Thoracic aorta (tissue), 2 donors: ENCODE data around the gene STXBP6. TPM values are rescaled to one million over a fixed set of nuclear protein-coding genes. Genes with fewer than 3 reads are reported as not detected.
"Not testable (repeated sequence)": the region's sequence is repeated elsewhere in the genome, so short reads cannot be mapped to it uniquely, and the experiment has no call there.

Source experiments
- ATAC-seq: fragments of 150-250 bp; one replicate; pipeline ENCODE4 v1.8.0; 2017; ENCODE audit warnings: low read depth; ENCODE audit not compliant: insufficient number of reproducible peaks, low FRiP score
- DNase-seq: peaks from one replicate; pipeline ENCODE4 v3.0.0-alpha.2; 2020; ENCODE audit warnings: low spot score
- H3K27ac ChIP-seq, 2 donors: fragments of 200-600 bp; sonication (generic); 1 replicate in 1 of 2; 2 replicates in 1 of 2; pipeline ENCODE4 v1.5.1; 2016; ENCODE audit warnings: mild to moderate bottlenecking in 2 of 2, moderate library complexity in 2 of 2
- H3K27me3 ChIP-seq: fragments of 200-600 bp; sonication (generic); replicated peaks from 2 replicates; pipeline ENCODE4 v1.6.0; 2016; ENCODE audit warnings: mild to moderate bottlenecking; ENCODE audit not compliant: insufficient read depth
- H3K36me3 ChIP-seq: fragments of 200-600 bp; sonication (generic); one replicate; pipeline ENCODE4 v1.5.1; 2016
- H3K4me1 ChIP-seq, 2 donors: fragments of 200-600 bp; sonication (generic); 1 replicate in 1 of 2; 2 replicates in 1 of 2; pipeline versions ENCODE4 v1.5.1 to v1.6.0; 2016; ENCODE audit warnings: low read depth in 2 of 2, mild to moderate bottlenecking in 1 of 2; ENCODE audit not compliant: control insufficient read depth in 1 of 2
- H3K4me3 ChIP-seq: fragments of 200-600 bp; sonication (generic); 2 replicates; pipeline ENCODE4 v1.5.1; 2016; ENCODE audit warnings: mild to moderate bottlenecking
- H3K9me3 ChIP-seq: fragments of 200-600 bp; sonication (generic); 2 replicates; pipeline ENCODE4 v1.5.1; 2016
- total RNA-seq, 2 donors: library from RNA; depleted of rRNA; stranded (reverse); fragments of >200 nt; gene quantifications; one replicate each; pipeline versions ENCODE4 v1.1.0 to v1.2.3, GENCODE V29; 2016
- TF ChIP-seq, protein P1 (sequence below): fragments of 200-600 bp; sonication (generic); IDR thresholded peaks from one replicate; pipeline ENCODE4 v1.5.1; 2019; ENCODE audit warnings: antibody characterized with exemption

Gene STXBP6
- total RNA-seq, 2 donors from 2014 or later: 3.1 to 4.4 TPM

- Histone ChIP-seq H3K27me3 (no peaks in the 10 kb centered on the region), H3K4me1 (no peaks in the 10 kb centered on the region), H3K36me3 (no peaks in the 10 kb centered on the region), H3K9me3 (no peaks in the 10 kb centered on the region), H3K27ac (no peak overlapping the region), H3K4me3 (no peak overlapping the region)
- no peak for DNase-seq
- TF ChIP-seq, protein P1, sequence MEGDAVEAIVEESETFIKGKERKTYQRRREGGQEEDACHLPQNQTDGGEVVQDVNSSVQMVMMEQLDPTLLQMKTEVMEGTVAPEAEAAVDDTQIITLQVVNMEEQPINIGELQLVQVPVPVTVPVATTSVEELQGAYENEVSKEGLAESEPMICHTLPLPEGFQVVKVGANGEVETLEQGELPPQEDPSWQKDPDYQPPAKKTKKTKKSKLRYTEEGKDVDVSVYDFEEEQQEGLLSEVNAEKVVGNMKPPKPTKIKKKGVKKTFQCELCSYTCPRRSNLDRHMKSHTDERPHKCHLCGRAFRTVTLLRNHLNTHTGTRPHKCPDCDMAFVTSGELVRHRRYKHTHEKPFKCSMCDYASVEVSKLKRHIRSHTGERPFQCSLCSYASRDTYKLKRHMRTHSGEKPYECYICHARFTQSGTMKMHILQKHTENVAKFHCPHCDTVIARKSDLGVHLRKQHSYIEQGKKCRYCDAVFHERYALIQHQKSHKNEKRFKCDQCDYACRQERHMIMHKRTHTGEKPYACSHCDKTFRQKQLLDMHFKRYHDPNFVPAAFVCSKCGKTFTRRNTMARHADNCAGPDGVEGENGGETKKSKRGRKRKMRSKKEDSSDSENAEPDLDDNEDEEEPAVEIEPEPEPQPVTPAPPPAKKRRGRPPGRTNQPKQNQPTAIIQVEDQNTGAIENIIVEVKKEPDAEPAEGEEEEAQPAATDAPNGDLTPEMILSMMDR: no peak
- no peak for ATAC-seq
Measured at GRCh38 chr14:24803933-24804494, 245.9 kb downstream of the STXBP6 start.

- not testable (repeated sequence) for H3K9me3 ChIP-seq, H3K27me3 ChIP-seq, DNase-seq, H3K36me3 ChIP-seq, ATAC-seq, H3K4me1 ChIP-seq, H3K27ac ChIP-seq, H3K4me3 ChIP-seq
Measured at GRCh38 chr14:24803426-24803825, 246.5 kb downstream of the STXBP6 start.

- Histone ChIP-seq H3K36me3 (no peaks in the 10 kb centered on the region), H3K27me3 (no peaks in the 10 kb centered on the region)
Measured at GRCh38 chr14:24802236-24802635, 247.7 kb downstream of the STXBP6 start.

DNA sequence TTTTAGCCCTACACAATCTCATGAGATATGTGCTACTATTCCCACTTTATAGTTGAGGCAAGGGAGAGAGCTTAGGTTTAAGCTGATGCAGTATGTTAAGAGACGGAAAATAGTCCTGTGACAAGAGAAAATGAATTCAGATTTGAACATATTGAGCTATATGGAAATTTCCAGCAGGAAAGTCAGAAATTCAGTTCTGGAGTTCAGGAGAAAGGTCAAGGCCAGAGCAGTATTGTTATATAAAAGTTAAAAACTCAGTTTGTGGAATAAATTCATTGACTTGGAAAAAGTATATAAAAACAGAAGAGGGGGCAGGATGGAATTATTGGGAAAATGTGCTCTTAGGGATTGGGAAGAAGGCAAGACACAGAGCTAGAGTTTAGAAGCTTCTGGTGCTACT is 248.9 kb downstream of the STXBP6 start:
- no peaks in the 10 kb centered on the region for H3K9me3 ChIP-seq
- H3K4me1 ChIP-seq: no peaks in the 10 kb centered on the region
- TF ChIP-seq, protein P1: no peak
- ATAC-seq (no peak), DNase-seq (no peak)
- H3K27ac ChIP-seq: no peak overlapping the region
- H3K4me3 ChIP-seq: no peak overlapping the region
- H3K27me3 ChIP-seq: no peaks in the 10 kb centered on the region
- H3K36me3 ChIP-seq: no peaks in the 10 kb centered on the region

More at GRCh38 chr14:24802236-24802635, 247.7 kb downstream of the STXBP6 start:
- DNase-seq (no peak), ATAC-seq (no peak)
- TF ChIP-seq, protein P1: no peak
- no peaks in the 10 kb centered on the region for H3K4me1 ChIP-seq
- H3K4me3 ChIP-seq: no peak overlapping the region
- no peak overlapping the region for H3K27ac ChIP-seq
- H3K9me3 ChIP-seq: no peaks in the 10 kb centered on the region

GRCh38 chr14:24798911-24799462 is 251.0 kb downstream of the STXBP6 start:
- H3K27ac ChIP-seq: no peak overlapping the region
- no peak for DNase-seq
- TF ChIP-seq, protein P1: no peak
- no peaks in the 10 kb centered on the region for H3K36me3 ChIP-seq
- no peaks in the 10 kb centered on the region for H3K9me3 ChIP-seq
- no peak for ATAC-seq
- H3K4me3 ChIP-seq: no peak overlapping the region
- H3K27me3 ChIP-seq: no peaks in the 10 kb centered on the region
- H3K4me1 ChIP-seq: no peaks in the 10 kb centered on the region

- Histone ChIP-seq H3K4me3 (no peak overlapping the region), H3K27ac (no peak overlapping the region), H3K4me1 (no peaks in the 10 kb centered on the region), H3K9me3 (no peaks in the 10 kb centered on the region), H3K36me3 (no peaks in the 10 kb centered on the region), H3K27me3 (no peaks in the 10 kb centered on the region)
- ATAC-seq (no peak), DNase-seq (no peak)
- TF ChIP-seq, protein P1: no peak
Measured at GRCh38 chr14:24795406-24795805, 254.5 kb downstream of the STXBP6 start.
